ENCODE measurements around the gene ARFGEF2. TPM values are rescaled to one million over a fixed set of nuclear protein-coding genes. Genes with fewer than 3 reads are reported as not detected.

ARFGEF2 gene
- total RNA-seq, 2 donors from 2014 or later = 58.7 to 87.1 TPM

- no peak for ATAC-seq
- intact Hi-C loops (cut with DNase I, micrococcal nuclease) = no loop called here
- no peak for DNase-seq
Measured at GRCh38 chr20:48941467-48941866, 20.0 kb downstream of the ARFGEF2 start.

GRCh38 chr20:48942730-48943129 is 21.2 kb downstream of the ARFGEF2 start:
- intact Hi-C loops (cut with DNase I, micrococcal nuclease) = no loop called here
- DNase-seq (no peak), ATAC-seq (no peak)

GRCh38 chr20:48944663-48945297 is 23.3 kb downstream of the ARFGEF2 start:
- ATAC-seq (no peak), DNase-seq (no peak)
- intact Hi-C loops (cut with DNase I, micrococcal nuclease) = no loop called here

GRCh38 chr20:48945840-48946514 is 24.5 kb downstream of the ARFGEF2 start:
- DNase-seq (peak; percentile 83 to 85), ATAC-seq (peak; percentile 90)
- intact Hi-C loops (cut with DNase I, micrococcal nuclease) = no loop called here

DNA sequence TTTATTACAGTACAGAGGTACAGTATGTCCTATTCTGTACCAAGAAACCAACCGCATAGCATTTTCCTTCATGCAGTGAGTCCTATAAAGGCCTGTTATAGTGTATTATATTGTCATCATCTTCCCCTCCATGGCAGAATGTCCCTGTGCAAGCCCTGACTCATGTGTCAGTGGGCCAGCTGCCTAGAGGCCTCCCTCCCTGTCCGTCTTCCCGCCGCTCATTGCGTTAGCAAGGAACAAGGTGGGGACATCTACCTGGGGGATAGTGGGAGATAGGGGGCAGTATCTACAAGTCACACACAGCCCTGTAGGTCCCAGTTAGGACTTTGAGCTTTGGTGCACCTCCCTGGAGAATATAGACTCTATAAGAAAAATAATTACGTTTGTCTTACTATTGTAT is 27.1 kb downstream of the ARFGEF2 start:
- DNase-seq (no peak), ATAC-seq (peak; percentile 26)
- intact Hi-C loops (cut with DNase I, micrococcal nuclease) = no loop called here

DNA sequence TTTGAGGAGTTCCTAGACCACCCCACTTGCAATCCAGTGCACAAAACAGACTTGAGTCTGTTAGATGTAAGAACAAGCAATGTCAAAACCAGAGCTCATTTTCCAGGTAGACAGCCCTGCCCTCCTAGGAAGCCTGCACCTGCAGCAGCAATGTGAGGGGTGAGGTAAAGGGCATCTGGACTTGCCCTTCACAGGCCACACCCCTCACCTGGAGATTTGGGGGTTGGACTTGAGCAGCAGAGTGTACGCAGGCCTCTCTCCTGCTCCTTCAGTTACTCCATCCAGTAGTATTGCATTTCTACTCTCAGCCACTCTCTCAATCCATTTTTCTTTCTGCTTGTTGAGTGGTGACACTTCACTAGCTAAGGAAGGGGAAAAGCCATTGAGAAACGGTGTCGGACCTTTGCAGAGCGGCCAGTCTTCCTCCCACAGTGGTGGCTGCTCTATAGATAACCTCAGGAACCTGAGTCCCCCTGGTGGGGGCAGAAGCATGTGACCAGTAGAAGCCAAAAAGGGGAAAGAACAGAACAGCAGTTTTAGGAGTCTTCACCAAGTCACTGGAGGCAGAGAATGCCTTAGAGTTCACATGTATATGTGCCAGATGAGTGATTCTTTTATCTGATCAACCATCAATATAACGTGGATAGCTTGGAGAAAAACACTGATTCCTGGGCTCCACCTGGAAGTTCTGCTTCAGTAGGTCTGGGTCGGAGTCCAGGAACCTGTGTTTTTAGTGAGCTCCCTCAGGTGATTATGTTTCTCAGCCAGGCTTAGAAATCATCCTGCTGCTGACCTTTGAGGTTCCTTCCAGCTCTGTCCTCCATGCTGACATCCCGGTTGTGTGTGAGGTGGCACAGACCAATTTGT is 28.0 kb downstream of the ARFGEF2 start:
- intact Hi-C loops (cut with DNase I, micrococcal nuclease) = no loop called here
- DNase-seq (peak in 1 of 2 donors; percentile 45), ATAC-seq (peak; percentile 56)

DNA sequence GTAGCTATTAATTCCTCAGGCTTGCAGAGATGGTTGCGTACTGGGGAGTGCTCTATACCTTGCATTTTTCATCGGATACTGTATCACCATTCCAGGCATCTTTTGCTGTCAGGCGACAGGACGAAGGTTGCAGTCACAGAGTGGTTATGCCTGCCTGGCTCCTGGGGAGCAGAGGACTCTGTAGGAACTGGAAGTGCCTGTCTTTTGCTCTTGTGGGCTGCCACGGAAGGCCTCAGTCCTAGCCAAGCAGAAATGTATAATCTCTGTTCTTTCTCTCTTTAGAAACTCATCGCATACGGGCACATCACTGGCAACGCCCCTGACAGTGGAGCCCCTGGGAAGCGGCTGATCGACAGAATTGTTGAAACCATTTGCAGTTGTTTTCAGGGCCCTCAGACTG is 29.5 kb downstream of the ARFGEF2 start:
- ATAC-seq = no peak
- intact Hi-C loops (cut with DNase I, micrococcal nuclease) = no loop called here
- DNase-seq = no peak

GRCh38 chr20:48951646-48952045 is 30.1 kb downstream of the ARFGEF2 start:
- ATAC-seq (no peak), DNase-seq (no peak)
- intact Hi-C loops (cut with DNase I, micrococcal nuclease) = no loop called here

GRCh38 chr20:48952656-48953055 is 31.1 kb downstream of the ARFGEF2 start:
- DNase-seq = no peak
- intact Hi-C loops (cut with DNase I, micrococcal nuclease) = no loop called here
- no peak for ATAC-seq

- no peak for DNase-seq
- ATAC-seq = no peak
- intact Hi-C loops (cut with DNase I, micrococcal nuclease) = no loop called here
Measured at GRCh38 chr20:48953653-48954052, 32.1 kb downstream of the ARFGEF2 start.

DNA sequence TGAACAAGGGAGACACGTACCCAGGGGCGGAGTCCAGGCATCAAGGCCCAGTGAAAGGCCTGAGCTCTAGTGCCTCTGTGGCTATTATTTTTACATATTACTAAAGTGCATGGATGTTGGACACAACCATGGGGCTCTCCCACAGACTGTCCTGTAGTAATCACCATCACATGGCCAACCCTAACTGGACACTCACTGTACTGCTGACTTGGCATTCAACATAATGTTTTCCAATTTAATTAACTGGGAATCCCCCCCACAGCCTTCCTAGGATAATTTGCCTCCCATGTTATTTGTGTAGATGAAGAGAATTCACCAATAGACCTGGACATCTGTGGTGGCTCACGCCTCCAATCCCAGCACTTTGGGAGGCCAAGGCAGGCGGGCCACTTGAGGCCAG is 34.5 kb downstream of the ARFGEF2 start:
- ATAC-seq (no peak), DNase-seq (no peak)
- intact Hi-C loops (cut with DNase I, micrococcal nuclease) = no loop called here

DNA sequence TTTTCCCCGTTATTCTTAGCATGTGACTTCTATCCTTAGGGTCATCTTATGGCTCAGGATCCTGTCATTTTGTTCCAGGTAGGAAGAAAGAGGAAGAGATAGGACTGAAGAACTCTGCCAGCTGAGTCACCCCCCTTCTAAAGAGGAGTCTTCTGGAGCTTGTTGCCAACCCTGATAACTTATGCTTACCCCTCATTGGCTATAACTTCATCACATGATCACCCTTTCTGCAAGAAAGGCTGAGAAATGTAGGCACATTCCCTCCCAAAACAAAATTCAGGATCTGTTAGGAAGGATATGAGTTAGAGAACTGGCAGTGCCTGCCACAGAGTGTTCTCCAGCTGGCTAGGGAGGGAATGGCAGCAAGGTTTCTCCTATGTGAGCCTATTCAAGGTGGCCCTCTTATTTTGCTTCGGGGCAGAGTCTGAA is 35.6 kb downstream of the ARFGEF2 start:
- ATAC-seq (no peak), DNase-seq (no peak)
- intact Hi-C loops (cut with DNase I, micrococcal nuclease) = no loop called here

DNA sequence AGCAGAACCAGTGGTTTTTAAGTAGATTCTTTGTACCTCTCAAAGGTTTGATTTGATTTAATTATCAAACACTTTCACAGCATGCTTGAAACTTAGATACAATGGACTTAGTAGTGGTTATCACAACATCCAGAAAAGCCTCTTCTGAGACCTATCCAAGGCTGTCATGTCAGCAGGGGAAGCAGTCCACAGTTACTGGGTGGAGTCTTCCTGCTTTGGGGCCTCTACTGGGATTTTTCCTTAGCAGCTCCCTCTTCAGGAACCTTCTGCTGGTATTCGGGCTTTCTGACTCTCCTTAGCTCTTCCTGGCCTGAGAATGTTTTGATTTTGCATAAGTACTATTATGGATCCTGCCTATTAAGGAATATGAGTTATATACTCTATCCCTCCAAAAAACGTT is 36.0 kb downstream of the ARFGEF2 start:
- intact Hi-C loops (cut with DNase I, micrococcal nuclease) = no loop called here
- no peak for DNase-seq
- ATAC-seq = no peak

GRCh38 chr20:48958743-48959142 is 37.2 kb downstream of the ARFGEF2 start:
- no peak for ATAC-seq
- DNase-seq = no peak
- intact Hi-C loops (cut with DNase I, micrococcal nuclease) = no loop called here

DNA sequence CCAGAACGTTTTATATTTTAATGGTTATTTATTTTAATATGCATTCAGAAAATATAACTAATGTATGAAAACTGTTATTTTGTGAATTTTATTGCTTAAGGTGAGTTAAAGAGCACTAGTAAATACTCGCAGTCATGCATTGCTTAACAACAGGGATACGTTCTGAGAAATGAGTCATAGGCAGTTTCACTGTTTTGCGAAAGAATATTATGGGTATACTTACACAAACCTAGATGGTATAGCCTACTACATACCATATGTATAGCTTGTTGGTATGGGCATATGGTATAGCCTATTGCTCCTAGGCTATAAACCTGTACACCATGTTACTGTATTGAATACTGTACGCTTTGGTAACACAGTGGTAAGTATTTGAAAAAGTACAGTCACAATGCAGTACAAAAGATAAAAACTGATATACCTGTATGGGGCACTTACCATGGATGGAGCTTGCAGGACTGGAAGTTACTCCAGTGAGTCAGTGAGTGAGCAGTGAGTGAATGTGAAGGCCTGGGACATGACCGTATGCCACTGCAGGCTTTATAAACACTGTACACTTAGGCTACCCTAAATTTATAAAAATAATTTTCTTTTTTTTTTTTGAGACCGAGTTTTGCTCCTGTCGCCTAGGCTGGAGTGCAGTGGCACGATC is 38.5 kb downstream of the ARFGEF2 start:
- intact Hi-C loops (cut with DNase I, micrococcal nuclease) = no loop called here
- DNase-seq (no peak), ATAC-seq (no peak)

DNA sequence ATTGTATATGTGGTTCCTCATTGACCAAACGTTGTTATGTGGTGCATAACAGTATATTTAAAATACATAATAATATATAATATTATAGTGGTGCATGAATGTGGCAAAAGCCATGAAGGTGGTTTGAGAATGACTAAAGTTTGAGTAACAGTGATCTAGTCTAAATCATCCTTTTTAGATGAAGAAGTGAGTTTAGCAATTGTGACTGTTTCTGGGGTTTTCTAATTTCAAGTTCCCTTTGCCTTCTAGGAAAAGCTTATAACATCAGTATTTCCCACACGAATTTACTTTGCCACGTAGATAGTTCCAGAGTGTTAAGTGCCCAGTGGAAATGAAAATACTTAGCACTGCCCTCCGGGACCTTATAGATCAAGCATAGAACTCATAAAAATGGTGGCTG is 40.9 kb downstream of the ARFGEF2 start:
- ATAC-seq (no peak), DNase-seq (no peak)
- intact Hi-C loops (cut with DNase I, micrococcal nuclease) = no loop called here

DNA sequence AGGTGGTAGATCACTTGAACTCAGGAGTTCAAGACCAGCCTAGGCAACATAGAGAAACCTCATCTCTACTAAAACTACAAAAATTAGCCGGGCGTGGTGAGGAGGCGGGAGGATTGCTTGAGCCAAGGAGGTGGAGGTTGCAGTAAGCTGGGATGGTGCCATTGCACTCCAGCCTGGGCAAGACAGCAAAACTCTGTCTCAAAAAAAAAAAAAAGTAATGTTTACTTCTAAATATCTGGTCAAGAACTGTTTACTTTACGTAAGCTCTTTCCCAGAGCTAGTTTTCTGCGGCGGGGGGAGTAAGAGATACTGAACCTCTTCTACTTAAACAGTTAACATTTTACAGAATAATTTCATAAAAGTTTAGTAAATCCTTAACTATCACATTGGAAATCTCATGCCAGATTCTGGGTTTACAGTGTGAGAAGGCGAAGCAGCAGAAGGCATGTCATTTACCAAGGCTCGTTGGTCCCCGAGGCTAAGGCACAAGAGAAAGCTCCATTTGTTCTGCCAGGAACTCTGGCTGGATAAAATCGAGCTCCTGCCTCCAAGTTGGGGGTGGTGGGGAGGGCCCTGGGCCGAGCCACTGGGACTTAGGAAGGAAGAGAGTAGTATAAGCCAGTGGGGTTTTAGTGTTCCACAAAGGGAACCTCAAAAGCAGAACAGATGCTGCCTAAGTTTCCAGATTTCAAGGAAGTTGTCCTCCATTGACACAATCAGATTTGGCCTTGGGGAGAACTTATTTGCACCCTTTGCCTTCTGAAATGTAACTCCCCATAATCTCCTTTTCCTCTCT is 41.7 kb downstream of the ARFGEF2 start:
- intact Hi-C loops (cut with DNase I, micrococcal nuclease) = no loop called here
- DNase-seq (peak in 1 of 2 donors; percentile 16), ATAC-seq (no peak)

- intact Hi-C loops (cut with DNase I, micrococcal nuclease) = no loop called here
- ATAC-seq = no peak
- no peak for DNase-seq
Measured at GRCh38 chr20:48965189-48965910, 43.8 kb downstream of the ARFGEF2 start.
